H1 (cell line): ENCODE results near the gene HEATR5A. TPM values are rescaled to one million over a fixed set of nuclear protein-coding genes. Genes with fewer than 3 reads are reported as not detected.

ENCODE experiments used
- CTCF ChIA-PET: fragments of 300-600 bp; sonication (Branson Sonifier 250); formaldehyde crosslinking; loops from one replicate; lab custom pipeline; 2021; ENCODE audit not compliant: partially characterized antibody; lab: Charles Lee
- POLR2A ChIA-PET: fragments of 300-600 bp; sonication (Branson Sonifier 250); formaldehyde crosslinking; loops from one replicate; lab custom pipeline; 2021; ENCODE audit warnings: inconsistent platforms; ENCODE audit not compliant: partially characterized antibody; lab: Charles Lee
- DNase-seq, 2 experiments: peaks; one replicate each; pipeline versions ENCODE4 v3.0.0 to v3.0.0-alpha.2; 2010 to 2022; ENCODE audit warnings: low spot score in 2 of 2, low read depth in 1 of 2, mixed read lengths in 1 of 2
- FAIRE-seq: peaks from 2 replicates; lab custom pipeline; 2011; peaks lifted over from hg19 to GRCh38; lab: Jason Lieb, UNC
- H2AFZ ChIP-seq: 2 replicates; pipeline ENCODE4 v1.8.1; 2012; ENCODE audit warnings: low read length, inconsistent platforms
- H2AK5ac ChIP-seq: 2 replicates; pipeline ENCODE4 v1.6.1; 2013; ENCODE audit warnings: low read depth, low read length
- H2BK120ac ChIP-seq: replicated peaks from 2 replicates; pipeline ENCODE3; 2013; ENCODE audit warnings: low read depth, low read length, inconsistent platforms
- H2BK12ac ChIP-seq: 2 replicates; pipeline ENCODE4 v1.6.1; 2013; ENCODE audit warnings: low read depth, low read length
- H2BK15ac ChIP-seq: 2 replicates; pipeline ENCODE4 v1.6.1; 2013; ENCODE audit warnings: low read length
- H2BK20ac ChIP-seq: 2 replicates; pipeline ENCODE4 v1.6.1; 2013; ENCODE audit warnings: low read length
- H2BK5ac ChIP-seq: 2 replicates; pipeline ENCODE4 v1.6.1; 2013; ENCODE audit warnings: low read depth, low read length
- H3K14ac ChIP-seq: 2 replicates; pipeline ENCODE4 v1.6.1; 2013; ENCODE audit warnings: inconsistent platforms; ENCODE audit not compliant: insufficient read length
- H3K18ac ChIP-seq: 2 replicates; pipeline ENCODE4 v1.6.1; 2013; ENCODE audit warnings: low read length; ENCODE audit errors: extremely low read depth
- H3K23ac ChIP-seq: 2 replicates; pipeline ENCODE4 v1.6.1; 2013; ENCODE audit warnings: inconsistent platforms; ENCODE audit not compliant: insufficient read length
- H3K23me2 ChIP-seq: 2 replicates; pipeline ENCODE4 v1.6.1; 2013; ENCODE audit warnings: low read depth, low read length
- H3K27ac ChIP-seq: 2 replicates; pipeline ENCODE4 v1.6.1; 2011; ENCODE audit warnings: low read depth, low read length, inconsistent platforms
- H3K27me3 ChIP-seq, 4 experiments: replicated peaks in 1 of 4; 1 replicate in 1 of 4; 2 replicates in 3 of 4; pipeline versions ENCODE4 v1.6.1 to v1.8.1; 2011 to 2013; ENCODE audit warnings: low read length in 3 of 4, mild to moderate bottlenecking in 3 of 4, inconsistent platforms in 2 of 4, mixed read lengths in 2 of 4, moderate library complexity in 1 of 4; ENCODE audit not compliant: control insufficient read depth in 3 of 4, insufficient read depth in 3 of 4; ENCODE audit errors: extremely low read depth in 1 of 4
- H3K36me3 ChIP-seq, 4 experiments: 2 replicates each; pipeline versions ENCODE4 v1.6.1 to v1.8.1; 2011 to 2013; ENCODE audit warnings: mild to moderate bottlenecking in 4 of 4, low read length in 3 of 4, moderate library complexity in 2 of 4, control low read depth in 1 of 4, inconsistent platforms in 1 of 4; ENCODE audit not compliant: insufficient read depth in 4 of 4, control insufficient read depth in 2 of 4
- H3K4ac ChIP-seq: replicated peaks from 2 replicates; pipeline ENCODE3; 2013; ENCODE audit warnings: low read length, low read depth, mixed read lengths, inconsistent platforms; ENCODE audit not compliant: insufficient read length
- H3K4me1 ChIP-seq, 4 experiments: replicated peaks in 1 of 4; 1 replicate in 1 of 4; 2 replicates in 3 of 4; pipeline versions ENCODE4 v1.6.1 to v1.8.1; 2011 to 2013; ENCODE audit warnings: low read length in 3 of 4, inconsistent platforms in 2 of 4, mixed read lengths in 1 of 4; ENCODE audit not compliant: insufficient read depth in 4 of 4, control insufficient read depth in 3 of 4
- H3K4me2 ChIP-seq, 2 experiments: 2 replicates each; pipeline versions ENCODE4 v1.6.1 to v1.8.1; 2011 to 2013; ENCODE audit warnings: low read depth in 2 of 2, low read length in 2 of 2, control low read depth in 1 of 2, inconsistent platforms in 1 of 2, mild to moderate bottlenecking in 1 of 2; ENCODE audit not compliant: insufficient read depth in 1 of 2
- H3K4me3 ChIP-seq, 4 experiments: fragments of 200-600, 300-600 bp in 1 of 4; sonication (generic), shearing (Covaris generic), sonication (Bioruptor Twin) in 1 of 4; 2 replicates each; pipeline versions ENCODE4 v1.5.1 to v1.8.1; 2011 to 2016; ENCODE audit warnings: low read length in 4 of 4, low read depth in 3 of 4, control low read depth in 2 of 4, inconsistent platforms in 2 of 4, mild to moderate bottlenecking in 2 of 4, mixed read lengths in 1 of 4, moderate library complexity in 1 of 4; ENCODE audit not compliant: insufficient read depth in 2 of 4; ENCODE audit errors: extremely low read depth in 1 of 4
- H3K56ac ChIP-seq: replicated peaks from 2 replicates; pipeline ENCODE3; 2013; ENCODE audit warnings: low read depth, mild to moderate bottlenecking, mixed read lengths, low read length, inconsistent platforms; ENCODE audit not compliant: insufficient read length
- H3K79me1 ChIP-seq: 2 replicates; pipeline ENCODE4 v1.6.1; 2013; ENCODE audit warnings: low read depth, low read length, control low read depth
- H3K79me2 ChIP-seq, 2 experiments: 2 replicates each; pipeline versions ENCODE4 v1.6.1 to v1.8.1; 2012 to 2013; ENCODE audit warnings: low read length in 2 of 2, mild to moderate bottlenecking in 2 of 2, inconsistent platforms in 1 of 2; ENCODE audit not compliant: insufficient read depth in 2 of 2, control insufficient read depth in 1 of 2
- H3K9ac ChIP-seq, 4 experiments: replicated peaks in 1 of 4; 1 replicate in 1 of 4; 2 replicates in 3 of 4; pipeline versions ENCODE4 v1.6.1 to v1.8.1; 2011 to 2013; ENCODE audit warnings: low read depth in 3 of 4, low read length in 3 of 4, control low read depth in 2 of 4, mild to moderate bottlenecking in 2 of 4, moderate library complexity in 2 of 4, inconsistent platforms in 1 of 4; ENCODE audit errors: extremely low read depth in 1 of 4
- H3K9me3 ChIP-seq, 2 experiments: 2 replicates each; pipeline versions ENCODE4 v1.6.1 to v1.8.1; 2012 to 2013; ENCODE audit warnings: mild to moderate bottlenecking in 2 of 2, moderate library complexity in 2 of 2, control low read depth in 1 of 2, inconsistent platforms in 1 of 2, low read depth in 1 of 2, low read length in 1 of 2, mixed read lengths in 1 of 2; ENCODE audit not compliant: insufficient read depth in 2 of 2
- H4K20me1 ChIP-seq, 2 experiments: replicated peaks in 1 of 2; 2 replicates each; pipeline versions ENCODE3 to v1.8.1; 2011 to 2013; ENCODE audit warnings: inconsistent platforms in 2 of 2, low read length in 2 of 2, mild to moderate bottlenecking in 1 of 2; ENCODE audit not compliant: insufficient read depth in 2 of 2, control insufficient read depth in 1 of 2
- H4K5ac ChIP-seq: 2 replicates; pipeline ENCODE4 v1.6.1; 2013; ENCODE audit warnings: low read length, low read depth, mixed read lengths, inconsistent platforms; ENCODE audit not compliant: insufficient read length
- H4K8ac ChIP-seq: 2 replicates; pipeline ENCODE4 v1.8.0; 2013; ENCODE audit warnings: mild to moderate bottlenecking, moderate library complexity, low read length, inconsistent platforms; ENCODE audit not compliant: insufficient read depth; ENCODE audit errors: extremely low read depth
- H4K91ac ChIP-seq: replicated peaks from 2 replicates; pipeline ENCODE3; 2013; ENCODE audit warnings: low read length, mixed read lengths, inconsistent platforms; ENCODE audit not compliant: insufficient read length
- WGBS, 2 experiments: shearing (Covaris generic) in 1 of 2; methylation state at CpG; one replicate each; pipeline versions ENCODE4 v1.1.6 to v1.1.7; 2013 to 2015; ENCODE audit warnings: low lambda C conversion rate in 2 of 2, mixed read lengths in 2 of 2, inconsistent platforms in 1 of 2, low coverage in 1 of 2, missing lambda C conversion rate in 1 of 2; ENCODE audit not compliant: insufficient replicate concordance in 2 of 2, insufficient coverage in 1 of 2, insufficient read length in 1 of 2; ENCODE audit errors: extremely low coverage in 1 of 2, missing lambda C conversion rate in 1 of 2; 5-methylcytosine and 5-hydroxymethylcytosine counted together
- polyA plus RNA-seq, 7 experiments: library from polyadenylated mRNA; depleted of rRNA in 3 of 7; stranded (reverse) in 5 of 7; unstranded in 2 of 7; fragments of >200 nt in 5 of 7; fragments of 200-250 nt in 2 of 7; gene quantifications; 1 replicate in 5 of 7; 2 replicates in 1 of 7; 4 replicates in 1 of 7; pipeline versions ENCODE4 v1.2.1 to v1.2.3, GENCODE V29; 2011 to 2013; ENCODE audit warnings: missing spikeins in 2 of 7, mixed read lengths in 2 of 7
- total RNA-seq: library from RNA; stranded (reverse); fragmentation: NEBNext Ultra II Directional; extraction: Animal tissue kit (Norgen Biotek cat#: 25700); gene quantifications from 2 replicates; pipeline ENCODE4 v1.2.1, GENCODE V29; 2021

The HEATR5A gene
- total and polyA plus RNA-seq, 2 of the 8 experiments (the other 6 are each of a cell fraction or from before 2014, with no cell fraction given) = 9.0 to 36.2 TPM

- DNase-seq = no peak
- H3K18ac ChIP-seq = no peak overlapping the region
- no peaks in the 10 kb centered on the region for H4K20me1 ChIP-seq
- H3K14ac ChIP-seq = no peak overlapping the region
- WGBS, 2 experiments = 86% methylated on average over 3 of the region's 3 CpGs; no CpG with 5 or more reads in 1 of the 2 experiments
- H3K4ac ChIP-seq = no peak overlapping the region
- no peak overlapping the region for H2BK12ac ChIP-seq
- peaks cover 0 to 1% (median 0%) of the 10 kb centered on the region in 4 experiments; a peak in 1 of 7 replicates for H3K27me3 ChIP-seq
- ChIA-PET CTCF (interaction anchor here (0.6 kb wide), 1 partner anchor 68 kb away, joined by 3 read pairs; no protein-coding TSS in a partner anchor), POLR2A (no interaction called here)
- H2BK20ac ChIP-seq = no peak overlapping the region
- no peak overlapping the region for H2BK5ac ChIP-seq
- no peak overlapping the region for H2AK5ac ChIP-seq
- H3K23ac ChIP-seq = no peak overlapping the region
- no peaks in the 10 kb centered on the region for H3K79me2 ChIP-seq
- H4K91ac ChIP-seq = no peak overlapping the region
- peaks cover 0 to 2% (median 0%) of the 10 kb centered on the region in 4 experiments; a peak in 3 of 8 replicates for H3K36me3 ChIP-seq
- H3K9ac ChIP-seq = no peak overlapping the region
- no peak for FAIRE-seq
- no peak overlapping the region for H4K8ac ChIP-seq
- no peaks in the 10 kb centered on the region for H3K23me2 ChIP-seq
- no peak overlapping the region for H2AFZ ChIP-seq
- no peak overlapping the region for H3K56ac ChIP-seq
- no peaks in the 10 kb centered on the region for H3K9me3 ChIP-seq
- no peak overlapping the region for H3K27ac ChIP-seq
- no peak overlapping the region for H3K4me2 ChIP-seq
- H3K4me3 ChIP-seq = no peak overlapping the region
- H3K4me1 ChIP-seq = no peaks in the 10 kb centered on the region
- H3K79me1 ChIP-seq = no peaks in the 10 kb centered on the region
- no peak overlapping the region for H2BK120ac ChIP-seq
- H4K5ac ChIP-seq = no peak overlapping the region
- H2BK15ac ChIP-seq = no peak overlapping the region
These were observed 63.1 kb downstream of the HEATR5A start for GRCh38 chr14:31357279-31357678.
